ENCODE measurements around the gene CAB39L. TPM values are rescaled to one million over a fixed set of nuclear protein-coding genes. Genes with fewer than 3 reads are reported as not detected.

Gene CAB39L
- total RNA-seq, 4 donors from 2014 or later = 23.3 to 41.0 (median 31.0) TPM

GRCh38 chr13:49300276-49300675 is 143.6 kb downstream of the CAB39L start:
- H3K9me3 ChIP-seq = no peaks in the 10 kb centered on the region
- H3K27me3 ChIP-seq = no peaks in the 10 kb centered on the region
- TF ChIP-seq CTCF (IDR thresholded peaks at IDR 0.05) (no peak), POLR2A (IDR thresholded peaks at IDR 0.05) (no peak)
- WGBS, 2 donors = 65 to 69% methylated on average over 5 of the region's 5 CpGs
- H3K36me3 ChIP-seq = no peaks in the 10 kb centered on the region
- H3K27ac ChIP-seq = peak overlapping the region in 2 of 3 donors; percentile 69 to 71
- H3K4me3 ChIP-seq (replicated peaks in 1 of 3) = no peak overlapping the region
- DNase-seq = no peak
- intact Hi-C loops (cut with DNase I) = loop anchor here (5.0 to 10.0 kb wide), 3 partner anchors 137 to 307 kb away; partner anchors contain the start of gene PHF11
- peaks cover 21 to 47% of the 10 kb centered on the region in 2 donors for H3K4me1 ChIP-seq

- H3K27ac ChIP-seq = peak overlapping the region; percentile 56 to 71 (median 69)
- intact Hi-C loops (cut with DNase I) = no loop called here
- peaks cover 18 to 38% of the 10 kb centered on the region in 2 donors for H3K4me1 ChIP-seq
- H3K9me3 ChIP-seq = no peaks in the 10 kb centered on the region
- H3K4me3 ChIP-seq (replicated peaks in 1 of 3) = no peak overlapping the region
- no peaks in the 10 kb centered on the region for H3K36me3 ChIP-seq
- H3K27me3 ChIP-seq = no peaks in the 10 kb centered on the region
- TF ChIP-seq POLR2A (IDR thresholded peaks at IDR 0.05) (peak in 1 of 2 donors; percentile 45), CTCF (IDR thresholded peaks at IDR 0.05) (no peak)
- WGBS, 2 donors = 41 to 59% methylated on average over 7 of the region's 7 CpGs
- DNase-seq = peak; percentile 58 to 72
Observed at GRCh38 chr13:49298903-49299605, 144.8 kb downstream of the CAB39L start.

- DNase-seq = no peak
- peaks cover 18 to 36% of the 10 kb centered on the region in 2 donors for H3K4me1 ChIP-seq
- H3K27ac ChIP-seq = peak overlapping the region; percentile 56 to 71 (median 69)
- intact Hi-C loops (cut with DNase I) = no loop called here
- H3K4me3 ChIP-seq (replicated peaks in 1 of 3) = no peak overlapping the region
- no peaks in the 10 kb centered on the region for H3K36me3 ChIP-seq
- no peaks in the 10 kb centered on the region for H3K27me3 ChIP-seq
- TF ChIP-seq POLR2A (IDR thresholded peaks at IDR 0.05) (no peak), CTCF (IDR thresholded peaks at IDR 0.05) (no peak)
- no peaks in the 10 kb centered on the region for H3K9me3 ChIP-seq
Observed at GRCh38 chr13:49298416-49298815, 145.4 kb downstream of the CAB39L start.

GRCh38 chr13:49297338-49297737 is 146.5 kb downstream of the CAB39L start:
- peaks cover 28 to 37% of the 10 kb centered on the region in 2 donors for H3K4me1 ChIP-seq

More at GRCh38 chr13:49297338-49297737, 146.5 kb downstream of the CAB39L start:
- WGBS, 2 donors = 61 to 86% methylated on average over 4 of the region's 4 CpGs
- intact Hi-C loops (cut with DNase I) = no loop called here
- Histone ChIP-seq H3K4me3 (replicated peaks in 1 of 3) (no peak overlapping the region), H3K9me3 (no peaks in the 10 kb centered on the region), H3K27me3 (no peaks in the 10 kb centered on the region), H3K27ac (peak overlapping the region in 1 of 3 donors; percentile 69), H3K36me3 (no peaks in the 10 kb centered on the region)
- peak in 1 of 2 donors; percentile 37 for DNase-seq
- TF ChIP-seq CTCF (IDR thresholded peaks at IDR 0.05) = no peak
- no peak for TF ChIP-seq POLR2A (IDR thresholded peaks at IDR 0.05)
